CD4-positive, alpha-beta T cell (primary cell): ENCODE measurements around the gene EMC6. TPM values are rescaled to one million over a fixed set of nuclear protein-coding genes. Genes with fewer than 3 reads are reported as not detected.

ENCODE experiments used
- ATAC-seq: fragments of 200-7000 bp; cut with Tn5 transposase; one replicate; pipeline ENCODE4 v1.10.0; 2022; ENCODE audit warnings: mild to moderate bottlenecking; ENCODE audit not compliant: poor library complexity
- CTCF ChIA-PET: fragments of 350-600 bp; sonication (Branson Sonifier 250); formaldehyde crosslinking; loops from one replicate; lab custom pipeline; 2021; ENCODE audit warnings: antibody characterized with exemption, inconsistent platforms; lab: Charles Lee
- POLR2A ChIA-PET: fragments of 350-600 bp; sonication (Branson Sonifier 250); formaldehyde crosslinking; loops from one replicate; lab custom pipeline; 2021; ENCODE audit warnings: antibody characterized with exemption, inconsistent platforms; lab: Charles Lee
- DNase-seq, 14 experiments: peaks; one replicate each; pipeline ENCODE4 v3.0.0-alpha.2; 2013 to 2020; ENCODE audit warnings: mixed read lengths in 2 of 14
- H3K27ac ChIP-seq, 2 donors: one replicate each; pipeline versions ENCODE4 v1.5.1 to v1.7.0; 2013; ENCODE audit warnings: low read length in 2 of 2, low read depth in 1 of 2, mild to moderate bottlenecking in 1 of 2
- H3K27me3 ChIP-seq, 2 experiments: 1 replicate in 1 of 2; 2 replicates in 1 of 2; pipeline versions ENCODE4 v1.6.1 to v1.7.0; 2013; ENCODE audit warnings: low read length in 2 of 2, control low read depth in 1 of 2, mild to moderate bottlenecking in 1 of 2, moderate library complexity in 1 of 2; ENCODE audit not compliant: insufficient read depth in 2 of 2, control insufficient read depth in 1 of 2
- H3K36me3 ChIP-seq: one replicate; pipeline ENCODE4 v1.6.1; 2013; ENCODE audit warnings: low read length, control low read depth; ENCODE audit not compliant: insufficient read depth
- H3K4me1 ChIP-seq: one replicate; pipeline ENCODE4 v1.6.1; 2013; ENCODE audit warnings: low read length, control low read depth; ENCODE audit not compliant: insufficient read depth
- H3K4me3 ChIP-seq: one replicate; pipeline ENCODE4 v1.5.1; 2013; ENCODE audit warnings: mild to moderate bottlenecking, low read length, moderate library complexity
- H3K9me3 ChIP-seq, 2 experiments: 1 replicate in 1 of 2; 2 replicates in 1 of 2; pipeline versions ENCODE4 v1.6.1 to v1.7.0; 2013; ENCODE audit warnings: low read length in 2 of 2, mild to moderate bottlenecking in 2 of 2, control low read depth in 1 of 2, moderate library complexity in 1 of 2; ENCODE audit not compliant: control insufficient read depth in 1 of 2, insufficient read depth in 1 of 2
- H3K27ac Mint-ChIP-seq: one replicate; pipeline ENCODE4 v1.8.0; 2020; ENCODE audit warnings: mixed read lengths
- H3K27me3 Mint-ChIP-seq: one replicate; pipeline ENCODE4 v1.8.0; 2021; ENCODE audit warnings: mixed read lengths
- H3K36me3 Mint-ChIP-seq: one replicate; pipeline ENCODE4 v1.8.0; 2021; ENCODE audit warnings: low read depth, mixed read lengths
- H3K4me1 Mint-ChIP-seq: one replicate; pipeline ENCODE4 v1.8.0; 2021; ENCODE audit warnings: low read depth, mixed read lengths
- H3K4me3 Mint-ChIP-seq: one replicate; pipeline ENCODE4 v1.8.0; 2020; ENCODE audit warnings: mild to moderate bottlenecking, mixed read lengths
- H3K9me3 Mint-ChIP-seq: one replicate; pipeline ENCODE4 v1.8.0; 2020; ENCODE audit warnings: mixed read lengths
- CTCF ChIP-seq: fragments of 200-600 bp; IDR thresholded peaks from one replicate; pipeline ENCODE4 v1.8.0; 2022; ENCODE audit warnings: antibody characterized with exemption, mild to moderate bottlenecking
- intact Hi-C, 2 experiments: fragments of 100-400 bp; cut with DNase I in 1 of 2; cut with micrococcal nuclease in 1 of 2; formaldehyde crosslinking; loops; one replicate each; pipeline versions ENCODE4 v1.15.1 to v1.9.0; 2023 to 2025; cut with DNase I, micrococcal nuclease
- total RNA-seq, 174 experiments: library from RNA in 2 of 174; stranded (reverse) in 2 of 174; gene quantifications; one replicate each; pipeline ENCODE4 v1.2.3 and lab custom pipeline; 2021 to 2026

EMC6 gene
- total RNA-seq, 2 experiments from 2014 or later: 28.8 to 29.6 TPM

DNA sequence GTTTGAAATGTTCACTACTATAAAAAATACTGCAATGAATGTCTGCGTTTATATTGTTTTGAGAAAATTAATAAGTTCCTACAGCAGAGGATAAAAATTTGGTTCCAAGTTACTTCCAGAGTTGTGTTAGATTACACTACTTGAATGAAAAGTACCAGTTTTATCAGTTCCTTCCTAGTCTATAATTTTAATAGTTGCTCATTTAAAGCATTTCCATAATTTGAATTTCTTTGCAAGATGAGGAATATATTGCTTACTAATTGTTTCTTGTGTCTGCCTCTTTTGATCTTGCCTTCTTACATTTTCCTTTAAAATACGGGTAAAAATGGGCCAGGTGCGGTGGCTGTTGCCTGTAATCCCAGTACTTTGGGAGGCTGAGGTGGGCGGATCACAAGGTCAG is 4.0 kb downstream of the EMC6 start:
- no peak overlapping the region for H3K27ac Mint-ChIP-seq
- intact Hi-C loops: no loop called here
- H3K4me1 ChIP-seq: peaks cover 21% of the 10 kb centered on the region
- ATAC-seq (no peak), DNase-seq (no peak)
- ChIA-PET CTCF (no interaction called here), POLR2A (no interaction called here)
- no peaks in the 10 kb centered on the region for H3K27me3 ChIP-seq
- no peak overlapping the region for H3K4me3 ChIP-seq
- H3K36me3 ChIP-seq: peaks cover 13% of the 10 kb centered on the region
- H3K27ac ChIP-seq: no peak overlapping the region
- H3K4me1 Mint-ChIP-seq: peaks cover 13% of the 10 kb centered on the region
- no peaks in the 10 kb centered on the region for H3K9me3 ChIP-seq
- peaks cover 8% of the 10 kb centered on the region for H3K36me3 Mint-ChIP-seq
- no peak overlapping the region for H3K4me3 Mint-ChIP-seq
- TF ChIP-seq CTCF: no peak
- no peaks in the 10 kb centered on the region for H3K27me3 Mint-ChIP-seq
- H3K9me3 Mint-ChIP-seq: no peaks in the 10 kb centered on the region

DNA sequence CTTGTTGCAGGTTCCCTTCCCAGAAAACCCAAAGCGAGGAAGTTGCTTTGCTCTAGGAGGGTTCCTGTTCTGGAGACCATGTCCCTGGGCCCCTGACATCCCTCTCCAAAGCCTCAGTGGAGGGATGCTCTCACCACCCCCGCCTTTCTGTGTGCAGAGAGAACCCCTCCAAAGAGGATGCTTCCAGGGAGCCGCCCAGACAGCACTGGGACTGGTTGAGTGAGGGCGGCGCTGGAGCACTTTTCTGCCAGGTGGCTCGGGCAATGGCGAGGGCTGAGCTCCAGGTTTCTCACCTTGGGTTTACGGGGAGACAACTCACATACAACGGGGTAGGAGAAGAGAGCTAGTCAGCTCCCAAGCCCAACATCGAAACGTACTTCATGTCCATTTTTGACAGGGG is 7.3 kb downstream of the EMC6 start:
- Histone ChIP-seq H3K4me1 (peaks cover 4% of the 10 kb centered on the region), H3K4me3 (no peak overlapping the region), H3K27ac (no peak overlapping the region), H3K9me3 (no peaks in the 10 kb centered on the region), H3K27me3 (no peaks in the 10 kb centered on the region), H3K36me3 (peaks cover 21% of the 10 kb centered on the region)
- H3K4me3 Mint-ChIP-seq: no peak overlapping the region
- H3K36me3 Mint-ChIP-seq: peaks cover 14% of the 10 kb centered on the region
- no peaks in the 10 kb centered on the region for H3K27me3 Mint-ChIP-seq
- intact Hi-C loops: no loop called here
- ChIA-PET CTCF (no interaction called here), POLR2A (no interaction called here)
- DNase-seq: no peak
- no peak overlapping the region for H3K27ac Mint-ChIP-seq
- no peaks in the 10 kb centered on the region for H3K9me3 Mint-ChIP-seq
- H3K4me1 Mint-ChIP-seq: no peaks in the 10 kb centered on the region
- TF ChIP-seq CTCF: no peak
- ATAC-seq: no peak

DNA sequence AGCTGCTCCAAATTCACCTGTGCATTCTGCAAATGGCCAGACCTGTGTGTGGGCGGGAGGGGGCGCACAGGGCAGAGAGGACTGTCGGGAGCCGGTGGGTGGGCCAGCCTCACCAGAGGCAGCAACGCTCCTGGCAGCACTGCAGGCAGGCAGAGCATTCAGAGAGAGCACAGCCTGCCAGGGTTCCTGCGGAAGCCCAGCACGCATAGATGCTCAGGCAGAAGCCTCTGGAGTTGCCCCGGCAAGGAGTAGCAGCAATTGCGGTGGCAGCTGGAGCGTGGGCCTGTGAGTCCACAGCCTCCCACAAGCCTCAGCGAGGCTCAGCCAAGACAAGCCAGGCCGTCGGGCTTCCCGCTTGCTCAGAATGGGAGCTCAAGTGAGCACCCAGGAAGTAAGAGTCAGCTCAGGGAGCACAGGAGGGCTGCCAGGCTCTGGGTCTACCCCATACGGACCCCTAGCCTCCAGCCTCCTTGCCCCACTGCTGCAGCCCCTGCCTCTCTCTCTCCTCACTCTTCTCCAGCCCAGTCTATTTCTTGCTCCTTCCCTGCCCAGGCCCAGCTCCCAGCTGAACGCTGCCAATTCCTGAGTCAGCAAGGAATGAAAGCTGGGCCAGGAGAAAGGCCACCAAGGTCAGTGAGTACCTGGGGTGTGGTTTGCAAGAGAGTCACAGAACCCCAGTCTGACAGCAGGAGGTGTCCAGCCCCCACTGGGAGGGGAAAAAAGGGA is 9.6 kb downstream of the EMC6 start:
- Mint-ChIP-seq H3K9me3 (no peaks in the 10 kb centered on the region), H3K4me1 (peaks cover 6% of the 10 kb centered on the region), H3K4me3 (no peak overlapping the region), H3K27me3 (no peaks in the 10 kb centered on the region), H3K27ac (no peak overlapping the region), H3K36me3 (peaks cover 13% of the 10 kb centered on the region)
- Histone ChIP-seq H3K9me3 (no peaks in the 10 kb centered on the region), H3K4me1 (peaks cover 15% of the 10 kb centered on the region), H3K4me3 (no peak overlapping the region), H3K27me3 (no peaks in the 10 kb centered on the region), H3K36me3 (peaks cover 18% of the 10 kb centered on the region), H3K27ac (no peak overlapping the region)
- no peak for ATAC-seq
- ChIA-PET CTCF (interaction anchor here (1.2 kb wide), 1 partner anchor 59 kb away, joined by 3 read pairs; no protein-coding TSS in a partner anchor), POLR2A (no interaction called here)
- intact Hi-C loops: no loop called here
- no peak for TF ChIP-seq CTCF
- no peak for DNase-seq
